ENCODE data around the gene SYTL2. TPM values are rescaled to one million over a fixed set of nuclear protein-coding genes. Genes with fewer than 3 reads are reported as not detected.

The SYTL2 gene
- total and polyA plus RNA-seq, 10 donors: 2.7 to 176 (median 26.5) TPM

DNA sequence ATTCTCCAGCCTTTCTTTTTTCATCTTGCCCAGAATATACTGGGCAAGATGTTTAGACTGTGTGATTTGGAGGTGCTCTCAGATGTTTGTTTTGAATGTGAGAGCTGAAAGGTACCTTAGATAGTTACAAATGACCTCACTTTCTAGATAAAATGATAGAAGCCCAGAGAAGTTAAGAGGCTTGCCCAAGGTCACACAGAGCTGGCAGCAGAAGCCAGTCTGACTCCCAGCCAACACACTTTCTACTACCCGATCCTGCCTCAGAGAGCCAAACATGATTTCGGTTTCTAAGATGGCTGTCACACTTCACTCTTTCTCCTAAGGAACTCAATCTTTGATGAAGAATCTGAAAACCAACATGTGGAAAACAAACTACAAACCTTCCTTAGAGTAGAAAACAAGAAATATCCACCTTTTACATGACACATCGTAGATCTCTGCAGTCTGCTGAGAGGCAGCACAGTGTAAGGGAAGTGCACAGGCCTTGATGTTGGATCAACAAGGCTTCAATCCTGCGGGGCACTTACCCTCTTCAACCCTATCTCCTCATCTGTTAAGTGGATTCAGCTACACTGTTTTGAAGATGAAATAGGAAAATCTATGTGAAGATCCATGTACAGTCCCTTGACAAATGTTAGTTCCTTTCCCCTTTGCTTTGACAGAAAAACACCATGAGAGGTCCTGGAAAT is 58.6 kb downstream of the SYTL2 start:
- no peak for DNase-seq
- 40 to 51% (median 43%) methylated on average over 4 of the region's 4 CpGs for WGBS, 5 donors
- peak overlapping the region in 6 of 8 donors; percentile 10 to 80 (median 53) for H3K27ac ChIP-seq

GRCh38 chr11:85751724-85752123 is 59.2 kb downstream of the SYTL2 start:
- H3K36me3 ChIP-seq: peaks cover 0 to 4% (median 0%) of the 10 kb centered on the region in 6 donors
- intact Hi-C loops (cut with DNase I; ENCODE audit: low total_unique reads): no loop called here
- TF ChIP-seq CTCF (IDR thresholded peaks at IDR 0.05 in 8 of 11, conservative IDR thresholded peaks at IDR 0.05 in 3 of 11) (no peak), POLR2AphosphoS5 (IDR thresholded peaks at IDR 0.05) (no peak), POLR2A (IDR thresholded peaks at IDR 0.05) (no peak)
- no peak overlapping the region for H3K4me3 ChIP-seq
- H3K27ac ChIP-seq: peak overlapping the region in 5 of 8 donors; percentile 10 to 80 (median 58)
- peaks cover 27 to 77% (median 45%) of the 10 kb centered on the region in 6 donors for H3K4me1 ChIP-seq
- no peak for DNase-seq
- peaks cover 0 to 23% (median 0%) of the 10 kb centered on the region in 7 donors for H3K27me3 ChIP-seq (replicated peaks in 1 of 7)
- no peaks in the 10 kb centered on the region for H3K9me3 ChIP-seq

More for the DNA sequence above, 58.6 kb downstream of the SYTL2 start:
- Histone ChIP-seq H3K4me1 (peaks cover 27 to 77% (median 45%) of the 10 kb centered on the region in 6 donors), H3K36me3 (peaks cover 0 to 4% (median 0%) of the 10 kb centered on the region in 6 donors), H3K27me3 (replicated peaks in 1 of 7) (peaks cover 0 to 23% (median 0%) of the 10 kb centered on the region in 7 donors), H3K9me3 (no peaks in the 10 kb centered on the region), H3K4me3 (no peak overlapping the region)
- intact Hi-C loops (cut with DNase I; ENCODE audit: low total_unique reads): no loop called here
- TF ChIP-seq POLR2A (IDR thresholded peaks at IDR 0.05) (no peak), POLR2AphosphoS5 (IDR thresholded peaks at IDR 0.05) (no peak)

- Histone ChIP-seq H3K27me3 (replicated peaks in 1 of 7) (peaks cover 0 to 23% (median 0%) of the 10 kb centered on the region in 7 donors), H3K4me3 (no peak overlapping the region), H3K36me3 (peaks cover 0 to 4% (median 0%) of the 10 kb centered on the region in 6 donors), H3K27ac (peak overlapping the region in 6 of 8 donors; percentile 9 to 80 (median 54)), H3K4me1 (peaks cover 27 to 77% (median 52%) of the 10 kb centered on the region in 6 donors), H3K9me3 (no peaks in the 10 kb centered on the region)
- DNase-seq: no peak
- TF ChIP-seq POLR2AphosphoS5 (IDR thresholded peaks at IDR 0.05) (peak in 1 of 3 donors; percentile 42), CTCF (IDR thresholded peaks at IDR 0.05 in 8 of 11, conservative IDR thresholded peaks at IDR 0.05 in 3 of 11) (no peak), POLR2A (IDR thresholded peaks at IDR 0.05) (no peak)
- 63 to 78% (median 67%) methylated on average over 3 of the region's 3 CpGs for WGBS, 5 donors
- intact Hi-C loops (cut with DNase I; ENCODE audit: low total_unique reads): no loop called here
These were observed 60.3 kb downstream of the SYTL2 start for GRCh38 chr11:85750646-85751045.

GRCh38 chr11:85749884-85750283 is 61.1 kb downstream of the SYTL2 start:
- intact Hi-C loops (cut with DNase I; ENCODE audit: low total_unique reads): no loop called here
- DNase-seq: no peak
- Histone ChIP-seq H3K9me3 (no peaks in the 10 kb centered on the region), H3K36me3 (peaks cover 0 to 4% (median 0%) of the 10 kb centered on the region in 6 donors), H3K27ac (peak overlapping the region; percentile 9 to 80 (median 47)), H3K4me3 (no peak overlapping the region), H3K4me1 (peaks cover 27 to 78% (median 55%) of the 10 kb centered on the region in 6 donors), H3K27me3 (replicated peaks in 1 of 7) (peaks cover 0 to 23% (median 0%) of the 10 kb centered on the region in 7 donors)
- TF ChIP-seq POLR2AphosphoS5 (IDR thresholded peaks at IDR 0.05) (no peak), POLR2A (IDR thresholded peaks at IDR 0.05) (no peak), CTCF (IDR thresholded peaks at IDR 0.05 in 8 of 11, conservative IDR thresholded peaks at IDR 0.05 in 3 of 11) (no peak)
- WGBS, 5 donors: 65 to 84% (median 69%) methylated on average over 2 of the region's 2 CpGs
